HCT116 (cell line): ENCODE data around the gene TMEM126A. TPM values are rescaled to one million over a fixed set of nuclear protein-coding genes. Genes with fewer than 3 reads are reported as not detected.

ENCODE experiments used
- ATAC-seq: fragments of 200-7000 bp; cut with Tn5 transposase; 2 replicates; pipeline ENCODE4 v1.9.1; 2020; ENCODE audit warnings: mild to moderate bottlenecking, moderate library complexity
- BruUV-seq: library from RNA; stranded (reverse); fragments of 400-500 nt; replicated peaks from 2 replicates; lab custom pipeline; 2021; lab: Mats Ljungman, UMichigan
- CTCF ChIA-PET: fragments of 300-600 bp; sonication (Branson Sonifier 250); formaldehyde crosslinking; loops from one replicate; lab custom pipeline; 2021; ENCODE audit warnings: antibody characterized with exemption; lab: Charles Lee
- POLR2A ChIA-PET: fragments of 300-600, 350-600 bp; sonication (Branson Sonifier 250); formaldehyde crosslinking; loops from one replicate; lab custom pipeline; 2021; ENCODE audit warnings: antibody characterized with exemption; lab: Charles Lee
- RAD21 ChIA-PET, 2 experiments: fragments of 300-600 bp; sonication (Branson Sonifier 250); formaldehyde crosslinking; loops; one replicate each; lab custom pipeline; 2023; ENCODE audit warnings: low total read pairs in 2 of 2; ENCODE audit not compliant: uncharacterized antibody in 2 of 2, unreplicated experiment in 2 of 2, low non-redundant PET in 1 of 2; lab: Charles Lee
- DNase-seq: peaks from one replicate; pipeline ENCODE4 v3.0.0-alpha.2; 2010; ENCODE audit warnings: low read depth, low spot score
- H2AFZ ChIP-seq: fragments of 200-600 bp; shearing (Covaris generic), sonication (generic); 2 replicates; pipeline ENCODE4 v1.6.1; 2017; ENCODE audit warnings: low read depth, mixed run types, mixed read lengths, antibody characterized with exemption, low read length; ENCODE audit not compliant: poor library complexity, severe bottlenecking
- H3K27ac ChIP-seq: 2 replicates; pipeline ENCODE4 v1.5.1; 2012; ENCODE audit warnings: low read depth, low read length
- H3K27me3 ChIP-seq: fragments of 200-600 bp; sonication (generic); 2 replicates; pipeline ENCODE4 v1.6.1; 2016; ENCODE audit warnings: mixed run types, low read length, mixed read lengths; ENCODE audit not compliant: insufficient read depth
- H3K36me3 ChIP-seq, 2 experiments: fragments of 200-500 bp in 1 of 2; fragments of 200-600 bp in 1 of 2; sonication (Bioruptor generic) in 1 of 2; sonication (generic) in 1 of 2; 2 replicates each; pipeline versions ENCODE4 v1.5.1 to v1.6.1; 2014 to 2016; ENCODE audit warnings: low read length in 2 of 2, inconsistent platforms in 1 of 2, mixed read lengths in 1 of 2, mixed run types in 1 of 2; ENCODE audit not compliant: insufficient read depth in 2 of 2, control insufficient read depth in 1 of 2
- H3K4me1 ChIP-seq, 2 experiments: fragments of 200-600 bp in 1 of 2; sonication (generic) in 1 of 2; 2 replicates each; pipeline versions ENCODE4 v1.5.1 to v1.6.1; 2012 to 2017; ENCODE audit warnings: low read length in 2 of 2, inconsistent platforms in 1 of 2, mild to moderate bottlenecking in 1 of 2, mixed read lengths in 1 of 2, mixed run types in 1 of 2, moderate library complexity in 1 of 2; ENCODE audit not compliant: insufficient read depth in 2 of 2, control insufficient read depth in 1 of 2
- H3K4me2 ChIP-seq: fragments of 200-600 bp; sonication (generic); 2 replicates; pipeline ENCODE4 v1.6.1; 2017; ENCODE audit warnings: mixed run types, low read length, mixed read lengths
- H3K4me3 ChIP-seq, 2 experiments: fragments of 200-600 bp in 1 of 2; sonication (generic) in 1 of 2; replicated peaks in 1 of 2; 2 replicates each; pipeline ENCODE4 v1.5.1; 2011 to 2016; ENCODE audit warnings: low read length in 2 of 2, control low read depth in 1 of 2, low read depth in 1 of 2, mild to moderate bottlenecking in 1 of 2, mixed read lengths in 1 of 2, mixed run types in 1 of 2
- H3K79me2 ChIP-seq: fragments of 200-600 bp; sonication (generic); 2 replicates; pipeline ENCODE4 v1.6.1; 2017; ENCODE audit warnings: mild to moderate bottlenecking, mixed run types, low read length, moderate library complexity, mixed read lengths; ENCODE audit not compliant: insufficient read depth
- H3K9ac ChIP-seq: fragments of 200-600 bp; sonication (generic); 2 replicates; pipeline ENCODE4 v1.6.1; 2016; ENCODE audit warnings: low read length, mixed read lengths
- H3K9me2 ChIP-seq: fragments of 200-600 bp; sonication (generic), shearing (Covaris generic); 2 replicates; pipeline ENCODE4 v1.6.1; 2017; ENCODE audit warnings: mixed run types, mild to moderate bottlenecking, moderate library complexity; ENCODE audit not compliant: insufficient read depth
- H3K9me3 ChIP-seq, 2 experiments: fragments of 200-500 bp in 1 of 2; fragments of 200-600 bp in 1 of 2; sonication (Bioruptor generic) in 1 of 2; sonication (generic) in 1 of 2; 2 replicates each; pipeline ENCODE4 v1.6.1; 2014 to 2017; ENCODE audit warnings: low read length in 2 of 2, mixed read lengths in 2 of 2, inconsistent platforms in 1 of 2, low read depth in 1 of 2, mild to moderate bottlenecking in 1 of 2, mixed run types in 1 of 2, moderate library complexity in 1 of 2; ENCODE audit not compliant: control insufficient read depth in 1 of 2, insufficient read depth in 1 of 2
- H4K20me1 ChIP-seq: fragments of 200-600 bp; sonication (generic), shearing (Covaris generic); 2 replicates; pipeline ENCODE4 v1.6.1; 2017; ENCODE audit warnings: mixed run types, mild to moderate bottlenecking, moderate library complexity; ENCODE audit not compliant: insufficient read depth
- ATF3 ChIP-seq: IDR thresholded peaks from 2 replicates; pipeline ENCODE4 v1.6.1; 2012
- CBX3 ChIP-seq: IDR thresholded peaks from 2 replicates; pipeline ENCODE4 v1.6.1; 2012; ENCODE audit warnings: low read depth
- CEBPB ChIP-seq: IDR thresholded peaks from 2 replicates; pipeline ENCODE4 v1.6.1; 2012; ENCODE audit warnings: low read depth
- EGR1 ChIP-seq: IDR thresholded peaks from 2 replicates; pipeline ENCODE4 v1.6.1; 2012; ENCODE audit warnings: low read depth
- ELF1 ChIP-seq: IDR thresholded peaks from 2 replicates; pipeline ENCODE4 v1.6.1; 2012; ENCODE audit warnings: low read depth, borderline replicate concordance
- EZH2 ChIP-seq: fragments of 200-600 bp; sonication (generic); IDR thresholded peaks from 2 replicates; pipeline ENCODE4 v1.6.1; 2017; ENCODE audit warnings: antibody characterized with exemption, mixed run types
- EZH2phosphoT487 ChIP-seq: fragments of 200-600 bp; IDR thresholded peaks from 2 replicates; pipeline ENCODE4 v1.6.1; 2018; ENCODE audit warnings: antibody characterized with exemption, borderline replicate concordance
- FOSL1 ChIP-seq: IDR thresholded peaks from 2 replicates; pipeline ENCODE4 v1.6.1; 2012; ENCODE audit warnings: low read depth
- POLR2AphosphoS5 ChIP-seq: IDR thresholded peaks from 2 replicates; pipeline ENCODE4 v1.6.1; 2011; ENCODE audit warnings: mild to moderate bottlenecking, low read depth, low read length, moderate library complexity
- RAD21 ChIP-seq: IDR thresholded peaks from 2 replicates; pipeline ENCODE4 v1.6.1; 2012; ENCODE audit warnings: low read depth, mild to moderate bottlenecking
- SIN3A ChIP-seq: IDR thresholded peaks from 2 replicates; pipeline ENCODE4 v1.6.1; 2012; ENCODE audit warnings: low read depth
- YY1 ChIP-seq: IDR thresholded peaks from 2 replicates; pipeline ENCODE4 v1.6.1; 2011; ENCODE audit warnings: low read length, low read depth, moderate library complexity, mild to moderate bottlenecking; ENCODE audit not compliant: insufficient replicate concordance; ENCODE audit errors: extremely low read depth
- ZFX ChIP-seq: fragments of 450-650 bp; IDR thresholded peaks from 2 replicates; pipeline ENCODE4 v1.6.1; 2017
- intact Hi-C: fragments of 100-400 bp; cut with micrococcal nuclease; formaldehyde crosslinking; loops from 2 replicates; pipeline ENCODE4 v1.10.0; 2022
- total RNA-seq: library from RNA; stranded (reverse); gene quantifications from one replicate; pipeline ENCODE4 v1.2.1, GENCODE V29; 2021; ENCODE audit not compliant: unreplicated experiment
- TF ChIP-seq, protein P1 (sequence below): IDR thresholded peaks from 2 replicates; pipeline ENCODE4 v1.6.1; 2011; ENCODE audit warnings: mild to moderate bottlenecking, low read length, moderate library complexity; ENCODE audit not compliant: insufficient replicate concordance; ENCODE audit errors: extremely low read depth
- TF ChIP-seq, protein P2 (sequence below), 3 experiments: fragments of 200-600 bp in 1 of 3; sonication (generic) in 1 of 3; IDR thresholded peaks in 2 of 3; conservative IDR thresholded peaks in 1 of 3; 2 replicates each; pipeline ENCODE4 v1.5.1; 2012 to 2017; ENCODE audit warnings: low read depth in 2 of 3, low read length in 2 of 3, antibody characterized with exemption in 1 of 3, borderline replicate concordance in 1 of 3, control low read depth in 1 of 3, mild to moderate bottlenecking in 1 of 3, mixed read lengths in 1 of 3, mixed run types in 1 of 3, moderate library complexity in 1 of 3; ENCODE audit not compliant: insufficient read depth in 1 of 3

Gene TMEM126A
- total RNA-seq, 1 experiment from 2014 or later: 24.1 TPM

DNA sequence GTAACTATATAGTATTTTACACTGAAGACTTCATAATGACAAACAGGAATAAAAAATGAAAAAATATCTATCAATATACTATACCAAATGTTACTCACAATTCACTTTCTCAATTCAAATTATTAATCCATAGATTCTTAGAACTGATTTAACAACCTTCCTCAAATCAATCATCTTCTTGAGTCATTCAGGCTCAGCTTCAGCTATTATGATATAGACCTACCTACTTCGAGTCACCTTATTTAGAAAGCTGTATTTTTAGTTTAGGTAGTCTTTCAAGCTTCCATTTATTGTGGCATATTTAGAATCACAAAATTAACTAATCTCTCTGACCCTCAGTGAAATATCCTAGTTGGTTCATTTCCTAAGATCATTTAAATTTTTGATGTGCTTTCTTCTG, 9.0 kb downstream of the TMEM126A start:
- Histone ChIP-seq H4K20me1 (peaks cover 44% of the 10 kb centered on the region), H3K79me2 (peaks cover 82% of the 10 kb centered on the region), H3K4me3 (no peak overlapping the region), H3K27ac (no peak overlapping the region), H3K9me2 (no peaks in the 10 kb centered on the region), H3K4me1 (no peaks in the 10 kb centered on the region), H2AFZ (no peak overlapping the region), H3K4me2 (no peak overlapping the region), H3K9me3 (no peaks in the 10 kb centered on the region), H3K9ac (no peak overlapping the region), H3K36me3 (peaks cover 40 to 48% of the 10 kb centered on the region in 2 experiments), H3K27me3 (no peaks in the 10 kb centered on the region)
- BruUV-seq: no TSS peak
- ChIA-PET POLR2A (interaction anchor here (1.0 to 1.3 kb wide), 2 partner anchors 8 to 9 kb away, joined by 3 read pairs; partner anchors contain the start of genes CREBZF and TMEM126A), CTCF (no interaction called here), RAD21 (no interaction called here)
- no peak for DNase-seq
- intact Hi-C loops: no loop called here
- no peak for ATAC-seq
- no peak for TF ChIP-seq ATF3

DNA sequence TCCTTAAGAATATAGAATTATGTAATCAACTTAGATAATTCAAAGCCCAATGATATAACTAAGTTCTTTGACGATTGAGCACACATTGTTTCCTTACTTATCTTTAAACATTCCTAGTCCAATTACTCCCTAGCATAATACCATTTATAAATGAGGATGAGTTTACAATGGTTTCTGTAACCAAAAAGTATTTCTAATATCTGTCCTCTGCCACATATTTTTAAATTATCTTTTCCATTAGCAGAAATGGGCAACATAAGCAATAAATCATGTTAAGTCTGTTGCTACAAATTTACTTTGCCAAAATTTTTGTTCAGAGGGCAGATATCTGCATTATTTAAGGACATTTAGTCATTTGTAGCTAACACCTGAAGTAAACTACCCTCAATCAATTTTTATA, 10.4 kb downstream of the TMEM126A start:
- ChIA-PET CTCF (no interaction called here), RAD21 (no interaction called here), POLR2A (interaction anchor here (2.1 kb wide), 1 partner anchor 11 kb away, joined by 9 read pairs; the partner anchor contains the start of gene TMEM126A)
- DNase-seq (no peak), ATAC-seq (no peak)
- Histone ChIP-seq H3K9ac (no peak overlapping the region), H3K9me2 (no peaks in the 10 kb centered on the region), H3K79me2 (peaks cover 92% of the 10 kb centered on the region), H3K4me3 (no peak overlapping the region), H3K27ac (no peak overlapping the region), H2AFZ (no peak overlapping the region), H3K36me3 (peaks cover 45 to 54% of the 10 kb centered on the region in 2 experiments), H3K4me2 (no peak overlapping the region), H3K4me1 (peaks cover 6 to 10% of the 10 kb centered on the region in 2 experiments; a peak in 3 of 4 replicates), H3K9me3 (no peaks in the 10 kb centered on the region), H4K20me1 (peaks cover 56% of the 10 kb centered on the region), H3K27me3 (no peaks in the 10 kb centered on the region)
- TF ChIP-seq SIN3A (no peak), RAD21 (no peak), YY1 (no peak), ZFX (no peak), CBX3 (no peak), ELF1 (no peak), EZH2phosphoT487 (no peak), EGR1 (no peak), FOSL1 (no peak), EZH2 (no peak), POLR2AphosphoS5 (no peak), CEBPB (no peak)
- TF ChIP-seq, protein P1, sequence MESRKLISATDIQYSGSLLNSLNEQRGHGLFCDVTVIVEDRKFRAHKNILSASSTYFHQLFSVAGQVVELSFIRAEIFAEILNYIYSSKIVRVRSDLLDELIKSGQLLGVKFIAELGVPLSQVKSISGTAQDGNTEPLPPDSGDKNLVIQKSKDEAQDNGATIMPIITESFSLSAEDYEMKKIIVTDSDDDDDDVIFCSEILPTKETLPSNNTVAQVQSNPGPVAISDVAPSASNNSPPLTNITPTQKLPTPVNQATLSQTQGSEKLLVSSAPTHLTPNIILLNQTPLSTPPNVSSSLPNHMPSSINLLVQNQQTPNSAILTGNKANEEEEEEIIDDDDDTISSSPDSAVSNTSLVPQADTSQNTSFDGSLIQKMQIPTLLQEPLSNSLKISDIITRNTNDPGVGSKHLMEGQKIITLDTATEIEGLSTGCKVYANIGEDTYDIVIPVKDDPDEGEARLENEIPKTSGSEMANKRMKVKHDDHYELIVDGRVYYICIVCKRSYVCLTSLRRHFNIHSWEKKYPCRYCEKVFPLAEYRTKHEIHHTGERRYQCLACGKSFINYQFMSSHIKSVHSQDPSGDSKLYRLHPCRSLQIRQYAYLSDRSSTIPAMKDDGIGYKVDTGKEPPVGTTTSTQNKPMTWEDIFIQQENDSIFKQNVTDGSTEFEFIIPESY: no peak
- TF ChIP-seq, protein P2, sequence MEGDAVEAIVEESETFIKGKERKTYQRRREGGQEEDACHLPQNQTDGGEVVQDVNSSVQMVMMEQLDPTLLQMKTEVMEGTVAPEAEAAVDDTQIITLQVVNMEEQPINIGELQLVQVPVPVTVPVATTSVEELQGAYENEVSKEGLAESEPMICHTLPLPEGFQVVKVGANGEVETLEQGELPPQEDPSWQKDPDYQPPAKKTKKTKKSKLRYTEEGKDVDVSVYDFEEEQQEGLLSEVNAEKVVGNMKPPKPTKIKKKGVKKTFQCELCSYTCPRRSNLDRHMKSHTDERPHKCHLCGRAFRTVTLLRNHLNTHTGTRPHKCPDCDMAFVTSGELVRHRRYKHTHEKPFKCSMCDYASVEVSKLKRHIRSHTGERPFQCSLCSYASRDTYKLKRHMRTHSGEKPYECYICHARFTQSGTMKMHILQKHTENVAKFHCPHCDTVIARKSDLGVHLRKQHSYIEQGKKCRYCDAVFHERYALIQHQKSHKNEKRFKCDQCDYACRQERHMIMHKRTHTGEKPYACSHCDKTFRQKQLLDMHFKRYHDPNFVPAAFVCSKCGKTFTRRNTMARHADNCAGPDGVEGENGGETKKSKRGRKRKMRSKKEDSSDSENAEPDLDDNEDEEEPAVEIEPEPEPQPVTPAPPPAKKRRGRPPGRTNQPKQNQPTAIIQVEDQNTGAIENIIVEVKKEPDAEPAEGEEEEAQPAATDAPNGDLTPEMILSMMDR (IDR thresholded peaks at IDR 0.05 in 2 of 3, conservative IDR thresholded peaks at IDR 0.05 in 1 of 3; ENCODE audit: borderline replicate concordance in 1 of 3, insufficient read depth in 1 of 3, low read depth in 2 of 3, low read length in 2 of 3): no peak
- intact Hi-C loops: no loop called here
- BruUV-seq: no TSS peak
